ENCODE data around the gene IL26.

IL26 gene

DNA sequence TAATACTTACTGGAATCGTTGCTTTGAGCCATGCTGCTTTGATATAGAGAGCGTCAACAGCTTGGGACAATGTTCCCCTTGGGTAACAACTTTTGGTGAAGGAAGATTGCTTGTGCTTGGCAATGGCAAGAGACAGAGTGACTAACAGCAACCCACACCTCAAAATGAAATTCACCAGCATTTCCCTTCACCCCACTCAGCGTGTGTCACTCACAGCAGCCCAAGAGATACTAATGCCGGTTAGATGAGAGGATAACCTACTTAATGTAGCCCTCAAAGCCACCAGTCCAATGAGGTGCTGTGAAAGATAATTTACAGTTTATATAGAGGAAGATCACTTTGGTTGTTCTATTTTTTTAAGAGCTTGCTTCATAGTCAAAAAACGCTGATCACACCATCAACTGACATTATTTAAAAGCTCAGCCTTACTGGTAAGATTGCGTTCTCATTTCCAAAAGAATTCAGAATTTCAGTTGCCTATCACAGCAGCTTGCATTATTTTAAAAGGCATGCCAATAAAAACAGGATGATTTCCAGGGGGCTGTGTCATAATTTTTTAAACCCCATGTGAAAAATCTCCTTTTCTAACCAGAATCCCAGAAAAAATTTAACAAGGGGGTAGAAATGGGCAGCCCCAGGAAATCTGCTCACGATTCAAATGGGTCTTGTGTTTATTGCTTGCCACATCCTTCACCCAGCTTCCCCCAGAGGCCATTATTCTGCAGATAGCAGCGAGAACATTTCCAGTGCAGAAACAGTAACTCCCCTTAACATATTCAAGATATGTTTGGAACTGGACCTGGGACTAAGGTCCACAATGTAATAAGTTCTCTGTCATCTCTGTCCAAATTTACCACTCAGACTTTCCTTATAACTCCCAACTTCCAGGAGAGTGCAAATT lies at the start of gene IL26:
IL26 (minus strand) TSS at position 235 of the 901 bp plus-strand sequence; CDS start at position 181, 54 bp downstream.
- DNase-seq (ENCODE audit: extremely low read depth, low read depth) = no peak
- H3K4me3 ChIP-seq (replicated peaks; ENCODE audit: low read depth, low read length) = no peak within 1 kb of the TSS

DNA sequence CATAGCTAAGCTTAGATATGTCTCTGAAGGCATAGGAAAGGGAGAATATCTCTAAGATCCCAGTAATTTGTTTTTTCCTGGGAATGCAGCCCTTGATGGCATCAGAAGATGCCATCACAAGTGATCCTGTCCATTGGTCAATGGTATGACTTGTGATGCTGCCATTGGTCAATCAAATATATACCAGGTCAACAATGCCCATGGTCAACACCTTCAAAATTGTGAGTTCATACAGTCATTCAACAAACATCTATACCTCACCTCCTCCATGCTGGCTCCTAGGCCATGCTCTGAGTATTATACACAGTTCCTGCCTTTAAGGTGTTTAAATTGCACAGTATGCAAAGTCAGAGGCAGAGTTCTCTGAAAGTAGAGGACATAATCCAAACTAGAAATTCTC lies 47.1 kb upstream of the IL26 start:
- no peak for DNase-seq (ENCODE audit: extremely low read depth, low read depth)
- H3K4me3 ChIP-seq (replicated peaks; ENCODE audit: low read depth, low read length) = no peak overlapping the region
- TF ChIP-seq, protein P1, sequence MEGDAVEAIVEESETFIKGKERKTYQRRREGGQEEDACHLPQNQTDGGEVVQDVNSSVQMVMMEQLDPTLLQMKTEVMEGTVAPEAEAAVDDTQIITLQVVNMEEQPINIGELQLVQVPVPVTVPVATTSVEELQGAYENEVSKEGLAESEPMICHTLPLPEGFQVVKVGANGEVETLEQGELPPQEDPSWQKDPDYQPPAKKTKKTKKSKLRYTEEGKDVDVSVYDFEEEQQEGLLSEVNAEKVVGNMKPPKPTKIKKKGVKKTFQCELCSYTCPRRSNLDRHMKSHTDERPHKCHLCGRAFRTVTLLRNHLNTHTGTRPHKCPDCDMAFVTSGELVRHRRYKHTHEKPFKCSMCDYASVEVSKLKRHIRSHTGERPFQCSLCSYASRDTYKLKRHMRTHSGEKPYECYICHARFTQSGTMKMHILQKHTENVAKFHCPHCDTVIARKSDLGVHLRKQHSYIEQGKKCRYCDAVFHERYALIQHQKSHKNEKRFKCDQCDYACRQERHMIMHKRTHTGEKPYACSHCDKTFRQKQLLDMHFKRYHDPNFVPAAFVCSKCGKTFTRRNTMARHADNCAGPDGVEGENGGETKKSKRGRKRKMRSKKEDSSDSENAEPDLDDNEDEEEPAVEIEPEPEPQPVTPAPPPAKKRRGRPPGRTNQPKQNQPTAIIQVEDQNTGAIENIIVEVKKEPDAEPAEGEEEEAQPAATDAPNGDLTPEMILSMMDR (IDR thresholded peaks at IDR 0.05; ENCODE audit: low read depth, low read length, missing control alignments) = no peak

More for the DNA sequence above, at the start of gene IL26:
- TF ChIP-seq, protein P1 (IDR thresholded peaks at IDR 0.05; ENCODE audit: low read depth, low read length, missing control alignments) = no peak

DNA sequence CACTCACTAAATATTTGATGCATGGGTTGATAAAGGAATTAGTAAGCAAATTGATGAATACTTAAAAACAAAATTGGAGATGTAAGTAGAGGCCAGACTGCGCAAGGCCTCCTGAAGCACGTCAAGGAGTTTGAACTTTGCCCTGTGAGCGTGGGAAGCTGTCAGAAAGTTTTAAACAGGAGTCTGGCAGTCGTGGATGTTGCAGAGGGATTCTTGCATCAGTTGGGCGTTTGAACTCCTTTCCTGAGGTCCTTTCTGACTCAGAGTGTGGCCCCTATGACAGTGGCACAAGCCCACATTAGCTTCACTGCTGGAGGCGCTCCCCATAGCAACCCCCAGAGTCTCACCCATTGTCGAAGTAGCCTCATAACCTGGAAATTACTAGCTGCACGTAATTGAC lies 45.7 kb upstream of the IL26 start:
- TF ChIP-seq, protein P1 (IDR thresholded peaks at IDR 0.05; ENCODE audit: low read depth, low read length, missing control alignments) = no peak
- DNase-seq (ENCODE audit: extremely low read depth, low read depth) = no peak
- no peak overlapping the region for H3K4me3 ChIP-seq (replicated peaks; ENCODE audit: low read depth, low read length)

- no peak overlapping the region for H3K4me3 ChIP-seq (replicated peaks; ENCODE audit: low read depth, low read length)
- TF ChIP-seq, protein P1 (IDR thresholded peaks at IDR 0.05; ENCODE audit: low read depth, low read length, missing control alignments) = no peak
These were observed 44.7 kb upstream of the IL26 start for GRCh38 chr12:68270358-68270757.

DNA sequence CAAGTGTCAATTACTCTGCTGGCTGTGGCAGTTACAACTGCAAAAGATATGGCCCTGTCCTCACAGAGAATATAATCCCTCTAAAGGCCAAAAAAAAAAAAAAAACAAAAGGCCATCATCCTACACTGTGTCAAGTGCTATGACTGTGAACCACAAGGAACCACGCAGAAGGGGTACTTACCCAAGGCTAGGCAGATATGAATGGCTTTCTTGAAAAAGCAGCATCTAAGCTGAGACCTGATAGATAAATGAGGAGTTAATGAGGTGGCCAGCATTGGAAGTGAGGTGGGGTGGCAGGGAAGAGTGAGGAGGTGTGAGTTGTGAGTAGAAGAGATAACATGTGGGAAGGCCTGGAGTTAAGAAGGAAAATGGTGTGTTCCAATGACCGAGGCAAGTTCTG lies 44.2 kb upstream of the IL26 start:
- H3K4me3 ChIP-seq (replicated peaks; ENCODE audit: low read depth, low read length) = no peak overlapping the region
- no peak for DNase-seq (ENCODE audit: extremely low read depth, low read depth)
- TF ChIP-seq, protein P1 (IDR thresholded peaks at IDR 0.05; ENCODE audit: low read depth, low read length, missing control alignments) = no peak

More at GRCh38 chr12:68270358-68270757, 44.7 kb upstream of the IL26 start:
- no peak for DNase-seq (ENCODE audit: extremely low read depth, low read depth)

- no peak for DNase-seq (ENCODE audit: extremely low read depth, low read depth)
- TF ChIP-seq, protein P1 (IDR thresholded peaks at IDR 0.05; ENCODE audit: low read depth, low read length, missing control alignments) = no peak
These were observed 43.4 kb upstream of the IL26 start for GRCh38 chr12:68268967-68269366.

More at GRCh38 chr12:68268967-68269366, 43.4 kb upstream of the IL26 start:
- H3K4me3 ChIP-seq (replicated peaks; ENCODE audit: low read depth, low read length) = no peak overlapping the region
